GM18870 (cell line): Measurements from ENCODE around the gene PLXNA3.
A peak's percentile ranks its signal among the peaks of the same experiment; 100 is the strongest.
"Not testable (repeated sequence)": the region's sequence is repeated elsewhere in the genome, so short reads cannot be mapped to it uniquely, and the experiment has no call there.

ENCODE experiments used
- ATAC-seq: cut with Tn5 transposase; IDR thresholded peaks from one replicate; pipeline ENCODE4 v1.9.1; 2021; ENCODE audit warnings: moderate library complexity; ENCODE audit not compliant: unreplicated experiment

PLXNA3 gene

DNA sequence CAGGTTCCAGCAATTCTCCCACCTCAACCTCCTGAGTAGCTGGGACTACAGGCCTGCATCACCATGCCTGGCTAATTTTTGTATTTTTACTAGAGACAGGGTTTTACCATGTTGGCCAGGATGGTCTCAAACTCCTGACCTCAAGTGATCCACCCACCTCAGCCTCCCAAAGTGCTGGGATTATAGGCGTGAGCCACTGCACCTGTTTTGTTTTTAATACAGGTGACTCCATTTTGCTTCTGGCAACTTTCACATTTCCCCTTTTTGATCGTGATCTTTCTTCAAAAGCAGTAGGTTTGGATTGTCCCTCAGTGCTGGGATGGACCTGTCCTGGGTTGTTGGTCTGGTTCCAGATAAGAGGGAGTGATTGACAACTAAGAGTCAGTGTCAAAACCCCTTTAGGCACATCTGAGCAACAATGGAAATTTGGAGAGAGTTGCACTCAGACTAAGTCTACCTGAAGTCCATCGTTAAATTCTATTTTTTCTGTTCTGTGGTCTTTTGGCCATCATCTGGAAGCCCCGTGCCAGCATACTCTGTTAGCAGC, 38.6 kb downstream of the PLXNA3 start:
- not testable (repeated sequence) for ATAC-seq

DNA sequence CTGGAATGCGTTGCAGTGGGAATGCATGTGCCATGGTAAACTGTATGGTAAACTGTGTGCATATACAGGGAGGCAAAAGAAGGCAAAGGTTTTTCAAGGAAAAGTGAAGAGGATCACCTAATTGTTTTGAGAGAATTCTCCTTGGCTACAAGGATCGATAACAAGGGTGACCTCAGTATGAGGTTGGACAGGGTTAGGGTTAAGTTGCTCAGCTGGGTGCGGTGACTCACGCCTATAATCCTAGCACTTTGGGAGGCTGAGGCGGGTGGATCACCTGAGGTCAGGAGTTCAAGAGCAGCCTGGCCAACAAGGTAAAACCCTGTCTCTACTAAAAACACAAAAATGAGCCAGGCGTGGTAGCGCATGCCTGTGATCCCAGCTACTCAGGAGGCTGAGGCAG, 43.3 kb downstream of the PLXNA3 start:
- not testable (repeated sequence) for ATAC-seq

DNA sequence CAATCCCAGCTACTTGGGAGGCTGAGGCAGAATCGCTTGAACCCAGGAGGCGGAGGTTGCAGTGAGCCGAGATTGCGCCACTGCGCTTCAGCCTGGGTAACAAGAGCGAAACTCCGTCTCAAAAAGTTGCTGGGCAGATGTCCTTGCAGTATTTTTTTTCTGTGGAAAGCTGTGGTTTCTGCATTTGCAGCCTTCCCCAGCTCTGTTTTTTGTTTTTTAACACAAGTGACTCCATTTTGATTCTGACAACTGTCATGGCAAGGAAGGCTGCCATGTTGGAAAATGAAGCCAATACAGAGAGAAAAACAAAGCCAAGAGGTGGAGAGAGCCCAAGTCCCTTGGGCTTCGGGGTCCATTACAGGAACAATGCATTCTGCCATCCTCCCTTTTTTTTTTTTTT, 44.0 kb downstream of the PLXNA3 start:
- ATAC-seq: no peak

DNA sequence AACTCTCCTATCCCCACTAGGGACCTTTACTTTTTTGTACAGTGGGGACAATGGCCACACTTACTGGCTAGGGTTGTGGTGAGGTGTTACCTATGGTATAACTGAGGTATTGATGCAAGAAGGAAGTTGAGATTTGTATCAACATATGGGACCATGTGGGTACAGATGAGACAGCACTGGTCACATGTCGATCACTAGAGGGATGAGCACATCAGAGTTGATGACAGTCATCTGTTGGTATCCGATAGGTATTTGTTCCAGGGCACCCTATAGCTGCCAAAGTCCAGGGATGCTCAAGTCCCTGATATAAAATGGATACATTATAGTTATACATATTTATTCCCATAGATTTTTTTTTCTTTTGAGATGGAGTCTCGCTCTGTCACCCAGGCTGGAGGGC, 44.9 kb downstream of the PLXNA3 start:
- no peak for ATAC-seq

DNA sequence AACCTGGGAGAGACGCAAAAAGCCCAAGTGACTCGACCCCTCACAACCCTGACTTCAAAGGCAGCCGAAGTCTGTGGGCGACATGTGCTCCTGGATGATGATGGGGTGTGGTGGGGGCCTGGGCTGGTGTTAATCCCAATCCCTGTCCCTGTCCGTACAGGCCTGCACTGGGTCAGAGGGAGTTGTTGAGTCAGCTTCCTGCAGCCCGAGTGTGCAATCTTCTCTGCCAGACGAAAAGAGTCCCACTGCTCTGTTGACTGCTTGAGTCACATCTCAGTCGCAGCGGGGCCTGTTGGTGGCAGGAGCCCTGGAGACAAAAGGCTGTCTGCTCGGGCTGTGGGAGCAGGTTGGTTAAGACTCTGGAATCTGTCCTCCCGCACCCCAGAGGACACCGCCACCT, 47.7 kb downstream of the PLXNA3 start:
- no peak for ATAC-seq

DNA sequence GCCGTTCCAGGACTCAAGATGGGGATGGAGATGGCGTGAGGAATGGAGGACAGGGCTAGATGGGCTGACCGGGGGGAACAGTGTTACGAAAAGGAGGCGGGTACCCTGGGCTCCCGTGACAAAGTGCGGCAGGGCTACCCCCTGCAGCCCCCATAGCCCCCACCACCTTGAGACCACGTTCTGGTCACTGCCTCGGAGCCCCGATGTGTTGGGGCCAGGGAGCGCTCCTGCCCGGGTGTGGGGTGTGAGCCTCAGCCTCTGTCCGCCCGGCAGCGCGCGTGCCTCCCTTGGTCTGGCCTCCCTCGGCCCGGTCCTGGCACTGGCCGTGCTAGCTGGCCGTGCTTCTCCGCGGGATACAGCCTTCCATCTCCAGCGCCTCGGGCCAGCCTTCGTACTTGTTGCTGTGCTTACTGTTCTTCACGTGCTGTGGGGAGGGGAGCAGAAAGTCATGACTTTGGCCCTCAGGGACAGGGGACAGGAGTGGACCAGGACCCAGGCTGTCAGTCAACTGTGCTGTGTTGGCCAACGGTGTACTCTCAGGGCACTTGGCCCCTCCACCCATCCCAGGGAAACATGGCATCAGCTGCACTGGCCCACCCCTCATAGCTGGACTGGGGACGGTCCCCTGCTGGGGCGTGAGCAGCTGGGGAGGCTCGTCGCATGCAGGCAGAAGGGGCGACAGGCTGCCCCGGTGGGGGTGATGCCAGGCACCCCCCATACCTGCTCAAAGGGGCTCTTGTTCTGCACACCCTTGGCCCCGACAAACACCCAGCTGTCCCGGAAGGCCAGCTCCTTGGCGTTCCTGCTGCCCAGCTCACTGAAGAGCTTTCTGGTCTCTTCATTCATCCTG, 48.6 kb downstream of the PLXNA3 start:
- ATAC-seq: no peak

DNA sequence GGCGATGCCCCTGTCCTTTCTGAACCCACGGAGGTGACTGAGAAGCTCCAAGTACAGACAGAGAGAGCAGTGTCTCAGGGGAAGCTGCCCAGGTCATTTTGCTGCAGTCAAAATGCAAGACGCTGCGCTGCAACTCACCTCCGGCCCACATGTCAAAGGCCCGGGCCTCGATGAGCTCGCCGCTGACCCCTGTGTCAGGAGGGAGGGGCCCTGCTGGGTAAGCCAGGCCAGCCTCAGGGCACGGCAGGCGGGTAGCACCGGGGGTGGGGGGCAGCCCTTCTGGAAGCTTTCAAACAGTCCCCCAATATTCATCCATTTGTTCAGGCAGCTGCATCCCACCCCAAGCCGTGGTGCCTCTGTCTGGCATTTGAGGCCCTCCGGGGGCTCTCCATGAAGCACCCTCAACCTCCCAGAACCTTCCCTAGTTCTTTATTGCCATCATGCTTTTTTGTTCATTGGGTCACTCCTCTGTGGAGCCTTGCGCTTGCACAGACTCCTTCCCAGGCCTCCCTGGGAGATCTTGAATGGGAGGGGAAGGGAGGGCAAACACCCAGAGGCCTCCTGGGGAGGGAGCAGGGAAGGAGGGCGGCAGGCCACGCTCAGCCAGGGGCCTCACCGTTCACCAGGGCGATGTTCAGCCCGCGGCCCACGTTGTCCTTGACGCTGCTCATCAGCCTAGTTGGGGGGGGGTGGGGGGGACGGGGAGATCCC, 49.7 kb downstream of the PLXNA3 start:
- ATAC-seq: no peak

DNA sequence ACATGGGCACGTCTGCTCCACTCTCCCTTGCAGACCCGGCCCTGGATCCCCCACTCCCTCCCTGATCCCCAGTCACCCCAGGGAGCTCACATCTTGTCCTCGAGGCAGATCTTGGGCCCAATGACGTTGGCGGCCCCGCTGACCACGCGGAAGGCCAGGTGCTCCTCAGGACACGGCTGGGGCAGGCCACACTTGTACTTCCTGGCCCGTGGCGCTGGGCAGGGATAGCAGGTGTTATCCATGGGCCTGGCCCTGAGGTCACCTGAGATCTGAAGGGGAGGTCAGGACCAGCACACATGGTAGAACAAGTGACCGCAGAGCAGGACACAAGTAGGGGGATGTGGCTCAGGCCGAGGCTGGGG, 50.3 kb downstream of the PLXNA3 start:
- ATAC-seq: no peak

DNA sequence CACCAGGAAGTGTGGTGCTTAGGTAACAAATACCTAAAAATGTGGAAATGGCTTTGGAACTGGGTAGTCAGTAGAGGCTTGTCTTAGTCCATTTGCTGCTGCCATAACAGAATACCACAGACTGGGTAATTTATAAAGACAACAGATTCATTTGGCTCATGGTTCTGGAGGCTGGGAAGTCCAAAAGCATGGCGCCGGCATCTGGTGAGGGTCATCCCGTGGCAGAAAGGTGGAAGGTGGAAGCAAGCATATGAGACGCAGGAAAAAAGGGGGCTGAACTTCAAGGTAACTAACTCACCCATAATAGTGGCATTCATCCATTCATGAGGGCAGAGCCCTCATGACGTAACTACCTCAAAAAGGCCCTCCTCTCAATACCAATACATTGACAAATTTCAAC, 51.4 kb downstream of the PLXNA3 start:
- ATAC-seq: no peak

DNA sequence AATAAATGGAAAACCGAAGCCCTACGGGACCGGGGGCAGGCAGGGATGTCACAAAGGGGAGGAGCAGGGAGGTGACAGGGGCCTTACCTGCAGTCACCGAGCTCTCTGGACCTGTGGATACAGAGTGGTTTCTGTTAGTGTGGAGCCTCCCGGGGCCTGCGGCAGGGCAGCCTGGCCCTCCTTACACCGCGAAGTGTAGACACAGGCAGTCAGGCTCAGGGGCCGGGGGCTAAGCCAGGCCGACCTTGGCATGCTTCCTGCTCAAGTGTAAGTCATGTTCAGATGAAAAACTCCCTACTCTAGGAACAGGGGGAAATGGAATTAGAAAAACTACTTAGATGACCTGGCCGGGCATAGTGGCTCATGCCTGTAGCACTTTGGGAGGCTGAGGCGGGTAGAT, 53.7 kb downstream of the PLXNA3 start:
- ATAC-seq: no peak

DNA sequence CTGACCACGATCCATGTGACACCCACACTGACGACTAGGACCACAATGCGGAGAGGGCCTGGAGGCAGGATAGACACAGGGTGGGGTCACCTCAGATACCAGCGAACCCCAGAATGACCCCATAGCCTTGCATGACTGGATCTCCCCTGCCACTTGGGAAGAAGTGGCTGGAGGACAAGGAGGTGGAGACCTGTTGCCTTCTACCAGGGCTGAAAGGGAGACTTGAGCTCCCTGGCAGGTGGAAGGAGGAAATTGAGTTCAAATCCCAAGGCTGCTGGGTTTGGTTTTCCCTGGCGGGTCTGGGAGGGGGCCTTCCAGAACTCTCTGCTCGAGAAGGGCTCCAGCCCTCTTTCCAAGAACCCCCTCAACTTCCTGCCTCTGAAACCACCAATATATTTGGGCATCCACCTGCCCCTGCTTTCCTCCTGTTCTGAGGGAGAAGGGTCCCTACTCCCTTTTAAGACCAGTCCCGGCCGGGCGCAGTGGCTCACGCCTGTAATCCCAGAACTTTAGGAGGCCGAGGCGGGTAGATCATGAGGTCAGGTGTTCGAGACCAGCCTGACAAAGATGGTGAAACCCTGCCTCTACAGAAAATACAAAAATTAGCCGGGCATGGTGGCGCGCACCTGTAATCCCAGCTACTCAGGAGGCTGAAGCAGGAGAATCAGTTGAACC, 54.9 kb downstream of the PLXNA3 start:
- ATAC-seq: no peak

DNA sequence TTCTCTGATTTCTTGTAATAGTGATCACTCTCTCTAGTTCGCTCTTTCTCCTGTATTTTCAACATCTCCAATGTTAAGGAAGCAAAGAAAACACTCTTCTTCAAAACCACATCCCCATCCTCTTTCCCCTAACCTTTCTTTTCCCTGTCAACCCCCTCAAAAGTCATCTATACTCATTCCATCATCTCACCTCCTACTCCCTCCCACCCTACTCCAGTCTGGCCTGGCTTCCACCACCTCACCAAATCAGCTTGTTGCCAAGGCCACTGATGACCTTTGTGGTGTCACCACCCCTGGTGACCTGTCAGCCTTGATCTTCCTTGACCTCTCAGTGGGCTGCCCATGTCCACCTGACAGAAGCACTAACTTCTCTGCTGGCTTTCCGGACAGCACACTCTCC, 55.6 kb downstream of the PLXNA3 start:
- no peak for ATAC-seq

DNA sequence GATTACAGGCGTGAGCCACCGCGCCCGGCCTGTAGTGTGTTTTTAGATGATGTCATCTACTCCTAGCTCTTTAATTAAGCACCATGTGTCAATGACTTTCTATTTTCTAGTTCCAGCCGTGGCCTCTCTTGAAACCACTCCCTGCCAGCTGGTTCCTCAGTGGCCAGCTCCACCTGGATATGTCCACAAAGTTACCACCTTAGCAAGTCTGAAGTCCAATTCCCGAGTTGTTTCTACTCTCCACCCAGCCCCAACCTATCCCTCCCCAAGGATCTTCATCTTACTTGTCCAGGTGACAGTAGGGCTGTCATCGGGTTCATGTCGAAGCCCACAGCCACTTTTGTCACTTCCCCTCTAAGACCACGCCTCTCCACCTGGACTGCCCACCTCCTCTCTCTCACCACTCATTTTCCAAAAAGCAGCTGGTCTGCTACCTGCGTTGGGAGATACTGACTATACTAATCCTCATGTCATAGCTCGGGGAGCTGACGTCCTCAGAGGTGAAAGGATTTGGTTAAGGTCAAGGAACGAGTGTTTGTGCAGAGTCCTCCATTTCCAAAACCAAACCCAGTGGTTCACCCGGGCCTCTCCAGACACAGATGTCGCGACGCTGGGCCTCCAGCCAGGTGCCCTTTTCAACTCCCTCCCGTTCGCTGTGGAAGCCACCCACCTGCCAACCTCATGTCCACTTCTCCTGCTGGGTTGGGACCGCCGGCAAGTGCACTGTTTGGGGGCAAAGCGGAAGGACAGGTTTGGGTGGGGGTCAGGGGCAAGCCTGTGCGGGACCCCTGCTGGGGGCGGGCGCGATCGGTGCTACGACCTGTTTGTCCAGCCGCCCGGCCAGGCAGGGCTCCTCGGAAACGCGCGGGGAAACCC, 57.2 kb downstream of the PLXNA3 start:
- no peak for ATAC-seq

DNA sequence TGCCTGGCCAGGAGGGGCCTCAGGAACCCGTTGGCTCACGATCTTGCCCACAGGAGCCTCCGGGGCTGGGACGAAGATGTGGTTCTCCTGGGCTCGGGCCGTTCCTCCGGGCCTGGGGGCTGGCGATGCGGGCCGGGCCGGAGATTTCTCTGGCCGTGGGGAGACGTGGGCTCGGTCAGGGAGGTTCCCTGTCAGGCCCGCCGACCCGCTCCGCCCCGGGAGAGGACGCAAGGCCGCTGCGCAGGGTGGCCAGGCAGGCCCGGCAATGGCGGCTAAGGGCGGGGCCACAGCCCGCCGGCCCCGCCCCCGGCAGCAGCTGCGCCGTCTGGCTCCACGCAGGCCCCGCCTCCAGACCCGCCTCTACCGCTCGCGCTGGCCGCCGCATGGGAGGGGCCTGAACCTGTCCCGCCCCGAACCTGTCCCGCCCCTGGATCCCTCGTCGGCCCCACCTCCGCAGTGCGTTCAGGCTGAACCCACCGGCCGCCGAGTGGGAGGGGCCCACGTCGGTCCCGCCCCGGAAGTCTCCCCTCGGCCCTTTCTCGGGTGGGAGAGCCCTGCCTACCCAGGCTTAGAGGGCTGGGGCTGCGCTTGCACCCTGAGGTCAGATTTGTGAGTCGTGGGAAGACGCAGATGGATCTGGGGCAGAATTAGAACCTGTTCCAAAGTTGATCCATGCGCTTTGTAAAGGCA, 58.0 kb downstream of the PLXNA3 start, which contains the start of gene FAM3A:
Gene FAM3A (minus strand): TSS at position 267 of the 690 bp plus-strand sequence. CDS start 460 bp downstream, outside the sequence.
- ATAC-seq: peak; percentile 69

DNA sequence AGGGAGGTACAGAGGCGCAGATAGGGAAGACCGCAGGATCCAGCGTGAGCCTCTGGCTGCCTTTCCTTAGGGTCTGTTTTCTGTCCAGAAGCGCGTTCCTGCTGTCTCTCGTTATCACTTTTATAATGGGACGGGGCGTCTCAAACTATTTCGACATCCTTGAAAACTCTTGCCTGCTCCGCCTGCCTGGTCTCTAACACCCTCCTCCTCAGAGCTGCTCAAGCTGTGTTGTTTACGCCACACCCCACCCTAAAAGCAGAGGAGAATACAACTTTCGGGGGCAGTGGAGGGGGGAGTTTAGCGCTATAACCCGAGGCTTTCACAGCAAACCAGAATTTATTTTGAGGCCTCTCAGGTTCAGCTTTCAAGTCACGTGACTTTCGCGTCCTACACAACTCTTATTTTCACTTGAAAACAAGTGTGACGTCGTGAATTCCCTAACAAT, 58.6 kb downstream of the PLXNA3 start:
- ATAC-seq: no peak

DNA sequence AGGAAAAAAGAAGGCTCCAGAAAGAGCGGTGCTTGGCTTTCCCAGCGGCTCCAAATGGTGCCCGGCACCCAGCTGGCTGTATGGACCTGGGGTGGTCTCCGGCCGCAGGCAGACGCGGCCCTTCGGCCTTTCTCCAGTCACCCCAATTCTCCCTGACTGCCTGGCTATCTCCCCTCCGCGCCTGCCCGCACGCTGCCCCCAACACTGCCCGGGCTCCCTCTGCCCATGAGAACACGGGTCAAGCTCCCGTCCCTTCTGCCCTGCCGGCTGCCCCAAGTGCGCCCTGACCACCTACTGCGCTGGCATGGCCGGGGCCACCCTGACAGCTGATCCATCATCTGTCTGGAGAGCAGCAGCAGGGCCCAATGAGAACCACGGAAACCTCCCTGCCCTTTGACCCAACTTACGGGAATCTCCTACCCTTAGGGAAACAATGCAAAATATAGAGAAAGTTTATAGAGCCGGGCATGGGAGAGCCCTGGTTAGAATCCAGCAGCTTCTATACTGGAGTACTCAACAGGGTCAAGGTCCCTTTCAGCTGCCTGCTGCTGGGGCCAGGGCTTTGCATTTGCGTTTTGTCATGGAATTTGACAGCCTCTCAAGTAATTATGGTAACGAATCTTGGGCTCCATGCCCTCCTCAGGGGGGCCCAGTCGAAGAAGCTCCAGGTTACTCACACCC, 59.2 kb downstream of the PLXNA3 start:
- ATAC-seq: no peak

DNA sequence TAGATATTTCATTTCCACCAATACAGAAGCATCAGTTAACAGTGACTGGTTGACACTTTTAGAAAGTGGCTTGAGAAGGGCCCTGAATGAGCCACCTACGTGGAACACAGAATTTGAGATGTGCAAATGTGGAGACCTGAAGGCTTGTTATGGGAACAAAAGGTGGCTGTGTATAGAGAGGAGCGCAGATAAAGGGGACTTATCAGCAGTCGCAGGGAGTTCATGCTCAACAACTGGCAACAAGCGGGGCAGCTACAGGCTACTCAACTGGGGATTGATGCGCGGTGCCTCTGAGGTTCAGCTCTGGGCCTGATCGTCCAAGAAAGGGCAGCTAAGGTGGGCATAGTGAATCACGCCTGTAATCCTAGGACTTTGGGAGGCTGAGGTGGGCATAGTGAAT, 61.3 kb downstream of the PLXNA3 start:
- no peak for ATAC-seq

DNA sequence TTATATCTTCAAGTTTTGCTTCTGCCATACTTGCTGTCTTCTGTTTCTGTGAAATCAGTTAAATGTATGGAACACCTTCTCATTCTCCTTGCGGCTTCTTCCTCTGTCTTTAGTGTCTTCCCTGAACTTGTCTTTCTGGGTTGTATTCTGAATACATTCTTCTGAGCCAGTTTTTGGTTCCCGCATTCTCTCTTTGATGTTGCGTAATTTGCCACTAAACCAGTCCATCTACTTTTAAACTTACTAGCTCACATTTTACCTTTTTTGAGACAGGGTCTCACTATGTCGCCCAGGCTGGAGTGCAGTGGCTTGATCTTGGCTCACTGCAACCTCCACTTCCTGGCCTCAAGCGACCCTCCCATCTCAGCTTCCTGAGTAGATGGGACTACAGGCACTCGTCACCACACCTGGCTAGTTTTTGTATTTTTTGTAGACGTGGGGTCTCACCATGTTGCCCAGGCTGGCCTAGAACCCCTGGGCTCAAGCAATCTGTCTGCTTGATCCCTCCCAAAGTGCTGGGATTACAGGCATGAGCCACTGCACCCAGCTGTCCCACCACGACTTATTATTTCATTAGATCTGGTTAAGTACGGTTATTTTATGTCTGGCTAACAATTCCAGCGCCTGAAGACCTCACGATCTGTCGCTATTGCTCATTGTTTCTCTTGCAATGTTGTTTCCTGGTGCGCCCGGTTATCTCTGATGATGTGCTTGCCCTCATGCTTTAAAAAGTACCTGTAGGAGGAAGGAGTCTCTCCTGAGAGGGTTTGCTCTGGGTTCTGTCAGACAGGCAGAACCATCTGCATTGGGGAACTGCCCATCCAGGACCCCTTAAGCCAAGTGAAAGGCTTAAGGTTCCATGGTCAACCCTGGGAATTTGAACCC, 67.8 kb downstream of the PLXNA3 start:
- ATAC-seq: no peak
